ENCODE data around the gene FFAR2.

The FFAR2 gene

DNA sequence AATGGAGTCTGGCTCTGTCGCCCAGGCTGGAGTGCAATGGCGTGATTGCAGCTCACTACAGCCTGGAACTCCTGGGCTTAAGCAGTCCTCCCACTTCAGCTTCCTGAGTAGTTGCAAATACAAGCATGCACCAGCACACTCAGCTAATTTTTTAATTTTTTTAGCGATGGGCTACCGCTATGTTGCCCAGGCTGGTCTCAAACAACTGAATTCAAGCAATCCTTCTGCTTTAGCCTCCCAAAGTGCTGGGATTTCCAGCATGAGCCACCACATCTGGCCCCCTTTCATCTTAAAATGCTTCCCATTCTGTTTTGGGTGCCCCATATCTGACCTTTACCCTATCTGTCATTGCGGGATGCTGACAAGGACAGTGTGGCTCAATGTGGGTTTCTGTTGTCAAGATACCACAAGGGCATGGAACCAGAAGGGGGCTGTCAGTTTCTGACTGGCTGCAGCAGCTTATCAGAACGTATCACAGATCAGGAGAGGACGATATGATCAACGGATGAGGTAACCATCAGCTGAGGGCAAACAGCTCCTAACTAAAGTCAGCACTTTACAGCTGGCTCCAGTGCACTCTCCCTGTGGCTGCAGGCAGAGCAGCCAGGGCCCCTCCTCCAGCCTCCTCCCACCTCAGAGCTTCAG, 44.8 kb upstream of the FFAR2 start:
- TF ChIP-seq, protein P1, sequence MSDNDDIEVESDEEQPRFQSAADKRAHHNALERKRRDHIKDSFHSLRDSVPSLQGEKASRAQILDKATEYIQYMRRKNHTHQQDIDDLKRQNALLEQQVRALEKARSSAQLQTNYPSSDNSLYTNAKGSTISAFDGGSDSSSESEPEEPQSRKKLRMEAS (IDR thresholded peaks at IDR 0.05; ENCODE audit: low read depth, low read length), result no peak
- TF ChIP-seq POLR2A (IDR thresholded peaks at IDR 0.05; ENCODE audit: extremely low read depth, insufficient read length) (no peak), MYC (IDR thresholded peaks at IDR 0.05; ENCODE audit: low read depth, low read length) (no peak)
- H3K4me3 ChIP-seq (ENCODE audit: low read depth, low read length), result no peak overlapping the region
- no peak for DNase-seq (ENCODE audit: low read depth)

- DNase-seq (ENCODE audit: low read depth), result no peak
- TF ChIP-seq, protein P1 (IDR thresholded peaks at IDR 0.05; ENCODE audit: low read depth, low read length), result no peak
- TF ChIP-seq MYC (IDR thresholded peaks at IDR 0.05; ENCODE audit: low read depth, low read length), result no peak
- no peak for TF ChIP-seq POLR2A (IDR thresholded peaks at IDR 0.05; ENCODE audit: extremely low read depth, insufficient read length)
- no peak for TF ChIP-seq CTCF (IDR thresholded peaks at IDR 0.05; ENCODE audit: low read depth, low read length)
- H3K4me3 ChIP-seq (ENCODE audit: low read depth, low read length), result no peak overlapping the region
Measured at GRCh38 chr19:35404879-35405622, 43.0 kb upstream of the FFAR2 start.

- TF ChIP-seq, protein P1 (IDR thresholded peaks at IDR 0.05; ENCODE audit: low read depth, low read length), result no peak
- no peak for TF ChIP-seq POLR2A (IDR thresholded peaks at IDR 0.05; ENCODE audit: extremely low read depth, insufficient read length)
- no peak for TF ChIP-seq CTCF (IDR thresholded peaks at IDR 0.05; ENCODE audit: low read depth, low read length)
- no peak for TF ChIP-seq MYC (IDR thresholded peaks at IDR 0.05; ENCODE audit: low read depth, low read length)
- DNase-seq (ENCODE audit: low read depth), result no peak
- H3K4me3 ChIP-seq (ENCODE audit: low read depth, low read length), result no peak overlapping the region
Measured at GRCh38 chr19:35407619-35408018, 40.4 kb upstream of the FFAR2 start.

DNA sequence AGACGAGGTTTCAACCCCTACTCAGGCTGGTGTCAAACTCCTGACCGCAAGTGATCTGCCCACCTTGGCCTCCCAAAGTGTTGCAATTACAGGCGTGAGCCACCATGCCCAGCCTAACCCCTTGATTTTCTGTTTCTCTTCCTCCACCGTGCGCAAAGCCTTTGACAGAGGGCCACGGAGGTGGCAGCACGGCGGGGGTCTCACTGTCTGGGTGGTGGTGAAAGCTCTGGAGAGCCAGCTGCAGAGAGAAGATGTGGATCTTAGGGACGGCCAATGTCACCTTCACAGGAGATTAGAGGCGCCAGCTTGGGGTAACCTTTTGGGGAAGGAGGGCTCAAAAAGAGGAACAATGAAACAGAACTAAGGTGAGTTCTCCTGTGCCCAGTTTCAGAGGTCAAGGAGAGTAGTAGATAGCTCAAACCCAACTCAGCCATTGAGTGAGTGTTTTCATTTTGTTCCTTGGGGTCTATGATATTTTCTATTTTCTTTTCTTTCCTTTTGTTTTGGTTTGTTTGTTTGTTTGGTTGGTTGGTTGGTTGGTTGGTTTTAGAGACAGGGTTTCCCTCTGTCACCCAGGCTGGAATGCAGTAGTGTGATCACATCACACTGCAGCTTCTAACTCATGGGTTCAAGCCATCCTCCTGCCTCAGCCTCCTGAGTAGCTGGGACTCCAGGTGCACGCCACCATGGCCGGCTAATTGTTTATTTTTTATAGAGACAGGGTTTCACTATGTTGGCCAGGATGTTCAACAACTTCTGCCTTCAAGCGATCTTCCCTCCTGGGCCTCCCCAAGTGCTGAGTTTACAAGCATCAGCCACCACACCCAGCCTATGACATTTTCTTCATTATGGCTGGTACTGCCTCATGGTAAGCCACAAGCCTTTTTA, 39.5 kb upstream of the FFAR2 start:
- TF ChIP-seq, protein P1 (IDR thresholded peaks at IDR 0.05; ENCODE audit: low read depth, low read length), result no peak
- no peak for TF ChIP-seq MYC (IDR thresholded peaks at IDR 0.05; ENCODE audit: low read depth, low read length)
- no peak for TF ChIP-seq CTCF (IDR thresholded peaks at IDR 0.05; ENCODE audit: low read depth, low read length)
- no peak for TF ChIP-seq POLR2A (IDR thresholded peaks at IDR 0.05; ENCODE audit: extremely low read depth, insufficient read length)
- no peak for DNase-seq (ENCODE audit: low read depth)
- H3K4me3 ChIP-seq (ENCODE audit: low read depth, low read length), result no peak overlapping the region

- TF ChIP-seq CTCF (IDR thresholded peaks at IDR 0.05; ENCODE audit: low read depth, low read length), result no peak
- no peak for TF ChIP-seq MYC (IDR thresholded peaks at IDR 0.05; ENCODE audit: low read depth, low read length)
- TF ChIP-seq, protein P1 (IDR thresholded peaks at IDR 0.05; ENCODE audit: low read depth, low read length), result no peak
- no peak for TF ChIP-seq POLR2A (IDR thresholded peaks at IDR 0.05; ENCODE audit: extremely low read depth, insufficient read length)
Measured at GRCh38 chr19:35409191-35409590, 38.9 kb upstream of the FFAR2 start.

More at GRCh38 chr19:35409191-35409590, 38.9 kb upstream of the FFAR2 start:
- no peak for DNase-seq (ENCODE audit: low read depth)
- H3K4me3 ChIP-seq (ENCODE audit: low read depth, low read length), result no peak overlapping the region

Measured in NB4 (cell line).